H1 (cell line): ENCODE data around the gene RBM15B.

Experiments
- POLR2AphosphoS5 ChIP-seq: IDR thresholded peaks from 2 replicates; pipeline ENCODE4 v1.6.1; 2011; ENCODE audit warnings: low read depth, low read length
- TF ChIP-seq, protein P1 (sequence below), 3 experiments: IDR thresholded peaks; 1 replicate in 2 of 3; 2 replicates in 1 of 3; pipeline versions ENCODE4 v1.5.1 to v1.6.1; 2011; ENCODE audit warnings: low read length in 3 of 3, mild to moderate bottlenecking in 3 of 3, inconsistent platforms in 2 of 3, low read depth in 1 of 3, moderate library complexity in 1 of 3; ENCODE audit not compliant: insufficient read depth in 1 of 3; ENCODE audit errors: control extremely low read depth in 1 of 3

DNA sequence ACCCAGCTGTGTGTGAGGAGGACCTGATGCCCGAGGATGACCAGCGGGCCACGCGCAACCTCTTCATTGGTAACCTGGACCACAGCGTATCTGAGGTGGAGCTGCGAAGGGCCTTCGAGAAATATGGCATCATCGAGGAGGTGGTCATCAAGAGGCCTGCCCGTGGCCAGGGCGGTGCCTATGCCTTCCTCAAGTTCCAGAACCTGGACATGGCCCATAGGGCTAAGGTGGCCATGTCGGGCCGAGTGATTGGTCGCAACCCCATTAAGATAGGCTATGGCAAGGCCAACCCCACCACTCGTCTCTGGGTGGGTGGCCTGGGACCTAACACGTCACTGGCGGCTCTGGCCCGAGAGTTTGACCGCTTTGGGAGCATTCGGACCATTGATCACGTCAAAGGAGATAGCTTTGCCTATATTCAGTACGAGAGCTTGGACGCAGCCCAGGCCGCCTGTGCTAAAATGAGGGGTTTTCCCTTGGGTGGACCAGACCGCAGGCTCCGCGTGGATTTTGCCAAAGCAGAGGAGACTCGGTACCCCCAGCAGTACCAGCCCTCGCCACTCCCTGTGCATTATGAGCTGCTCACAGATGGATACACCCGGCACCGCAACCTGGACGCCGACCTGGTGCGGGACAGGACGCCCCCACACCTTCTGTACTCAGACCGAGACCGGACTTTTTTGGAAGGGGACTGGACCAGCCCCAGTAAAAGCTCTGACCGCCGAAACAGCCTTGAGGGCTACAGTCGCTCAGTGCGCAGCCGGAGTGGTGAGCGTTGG lies 1.5 kb downstream of the RBM15B start:
- no peak; the same call in 1 of the 2 replicates for TF ChIP-seq POLR2AphosphoS5
- TF ChIP-seq, protein P1, sequence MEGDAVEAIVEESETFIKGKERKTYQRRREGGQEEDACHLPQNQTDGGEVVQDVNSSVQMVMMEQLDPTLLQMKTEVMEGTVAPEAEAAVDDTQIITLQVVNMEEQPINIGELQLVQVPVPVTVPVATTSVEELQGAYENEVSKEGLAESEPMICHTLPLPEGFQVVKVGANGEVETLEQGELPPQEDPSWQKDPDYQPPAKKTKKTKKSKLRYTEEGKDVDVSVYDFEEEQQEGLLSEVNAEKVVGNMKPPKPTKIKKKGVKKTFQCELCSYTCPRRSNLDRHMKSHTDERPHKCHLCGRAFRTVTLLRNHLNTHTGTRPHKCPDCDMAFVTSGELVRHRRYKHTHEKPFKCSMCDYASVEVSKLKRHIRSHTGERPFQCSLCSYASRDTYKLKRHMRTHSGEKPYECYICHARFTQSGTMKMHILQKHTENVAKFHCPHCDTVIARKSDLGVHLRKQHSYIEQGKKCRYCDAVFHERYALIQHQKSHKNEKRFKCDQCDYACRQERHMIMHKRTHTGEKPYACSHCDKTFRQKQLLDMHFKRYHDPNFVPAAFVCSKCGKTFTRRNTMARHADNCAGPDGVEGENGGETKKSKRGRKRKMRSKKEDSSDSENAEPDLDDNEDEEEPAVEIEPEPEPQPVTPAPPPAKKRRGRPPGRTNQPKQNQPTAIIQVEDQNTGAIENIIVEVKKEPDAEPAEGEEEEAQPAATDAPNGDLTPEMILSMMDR (IDR thresholded peaks at IDR 0.05; ENCODE audit: control extremely low read depth in 1 of 3, insufficient read depth in 1 of 3, low read depth in 1 of 3, low read length in 3 of 3) = no peak
